HT-29 (cell line): ENCODE measurements around the gene SCYGR3. TPM values are rescaled to one million over a fixed set of nuclear protein-coding genes. Genes with fewer than 3 reads are reported as not detected.
A peak's percentile ranks its signal among the peaks of the same experiment; 100 is the strongest.

ENCODE experiments used
- DNase-seq: peaks from one replicate; pipeline ENCODE4 v3.0.0-alpha.2; 2015; ENCODE audit warnings: low spot score
- total RNA-seq: library from RNA; depleted of rRNA; stranded (reverse); fragments of >200 nt; shearing (Covaris generic); gene quantifications from 2 replicates; pipeline ENCODE4 v1.2.3, GENCODE V29; 2014; rRNA removed

Gene SCYGR3, protein sequence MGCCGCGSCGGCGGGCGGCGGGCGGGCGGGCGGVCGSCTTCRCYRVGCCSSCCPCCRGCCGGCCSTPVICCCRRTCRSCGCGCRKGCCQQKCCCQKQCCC
- total RNA-seq, result not detected in 2 replicates

DNA sequence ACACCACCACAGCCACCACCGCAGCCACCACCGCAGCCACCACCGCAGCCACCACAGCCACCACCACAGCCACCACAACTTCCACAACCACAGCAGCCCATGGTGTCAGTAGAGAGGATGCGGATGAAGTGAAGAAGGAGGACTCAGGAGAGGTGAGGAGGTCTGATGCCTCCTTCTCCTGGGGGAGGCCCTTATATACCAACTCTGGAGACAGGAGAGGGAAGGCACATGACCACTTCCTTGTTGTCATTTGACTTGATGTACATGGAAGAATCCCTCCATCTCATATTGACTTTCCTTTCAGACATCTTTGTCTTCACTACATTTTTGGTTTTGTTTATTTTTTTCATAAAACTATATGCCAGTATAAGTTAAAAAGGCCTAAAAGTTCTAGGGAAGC, at the start of gene SCYGR3:
TSS of gene SCYGR3 (minus strand) at position 101 of the 400 bp plus-strand sequence. CDS start at position 101, 0 bp downstream.
- no peak for DNase-seq

DNA sequence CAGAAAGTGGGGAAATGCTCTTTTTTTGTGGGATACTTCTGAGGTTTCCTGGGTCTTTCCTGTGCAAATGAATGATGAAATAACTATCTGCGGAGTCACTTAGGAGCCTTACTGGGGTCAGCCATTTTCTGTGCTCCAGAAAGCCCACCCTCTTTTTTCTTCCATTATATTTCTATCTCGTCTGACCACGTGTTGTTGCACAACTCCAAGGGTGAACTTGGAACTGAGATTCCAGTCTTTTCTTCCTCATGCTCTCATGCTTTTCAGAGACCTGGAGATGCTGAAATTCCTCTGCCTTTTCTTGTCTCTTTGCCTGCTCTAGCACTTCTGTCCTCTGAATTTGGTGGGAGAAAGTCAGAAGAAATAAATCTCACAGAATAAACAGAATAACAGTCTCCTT, 47.2 kb upstream of the SCYGR3 start:
- DNase-seq, result no peak

DNA sequence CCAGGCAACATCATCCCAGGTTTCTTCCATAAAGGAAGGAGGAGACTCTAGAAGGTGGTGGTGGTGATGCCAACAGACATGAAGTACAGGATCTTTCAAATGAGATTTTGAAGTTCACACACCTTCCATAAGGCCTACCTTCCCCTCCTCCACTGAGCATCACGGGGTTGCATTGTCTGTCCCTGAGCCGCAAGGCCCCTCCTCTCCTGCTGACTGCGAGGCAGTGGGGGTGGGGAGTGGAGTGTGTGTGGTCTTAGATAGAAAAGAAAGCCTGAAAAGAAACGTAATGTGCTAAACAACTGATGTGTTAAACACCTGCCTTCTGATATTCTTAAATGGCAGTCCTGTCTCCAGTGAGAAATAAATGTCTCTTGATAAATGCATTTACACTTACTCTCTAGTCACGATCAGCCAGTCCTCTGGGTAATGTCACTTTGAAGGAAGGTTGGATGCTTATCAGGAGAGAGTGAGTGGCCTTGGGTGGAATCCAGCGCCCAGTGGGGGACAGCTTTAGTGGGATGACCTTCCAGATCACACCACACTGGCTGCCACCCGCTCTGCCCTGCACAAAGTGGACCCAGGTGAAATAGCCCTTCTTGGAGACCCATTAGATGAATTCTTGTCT, 46.5 kb upstream of the SCYGR3 start:
- no peak for DNase-seq

DNA sequence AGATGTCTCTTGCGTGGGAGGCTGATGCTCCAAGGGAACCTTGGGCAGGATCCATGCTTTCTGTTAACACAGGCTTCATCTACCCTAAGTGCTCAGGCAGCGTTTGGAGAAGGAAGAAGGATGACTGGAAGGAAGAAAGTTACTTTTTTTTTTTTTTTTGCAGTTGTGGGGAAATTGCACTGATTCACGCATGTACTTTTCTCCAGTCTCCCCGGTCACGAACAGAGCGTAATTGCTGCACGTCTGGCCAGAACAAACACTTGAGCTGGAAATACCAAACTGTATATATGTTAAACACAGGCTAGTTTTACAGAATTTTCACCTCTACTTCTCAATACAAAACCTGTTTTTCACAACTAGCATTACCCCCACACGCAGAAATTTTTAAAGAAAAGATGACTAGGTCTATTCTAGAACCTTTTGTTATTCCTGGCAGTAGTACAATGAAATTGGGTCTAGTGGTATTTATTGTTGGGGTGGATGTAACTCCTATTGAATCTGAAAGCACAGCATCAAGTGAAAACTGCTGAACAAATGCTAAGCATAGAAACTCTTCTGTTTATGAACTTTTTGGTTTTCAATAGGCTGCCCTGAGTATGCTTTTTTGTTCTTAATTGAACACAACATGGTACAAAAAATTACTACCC, 42.7 kb upstream of the SCYGR3 start:
- no peak for DNase-seq

DNA sequence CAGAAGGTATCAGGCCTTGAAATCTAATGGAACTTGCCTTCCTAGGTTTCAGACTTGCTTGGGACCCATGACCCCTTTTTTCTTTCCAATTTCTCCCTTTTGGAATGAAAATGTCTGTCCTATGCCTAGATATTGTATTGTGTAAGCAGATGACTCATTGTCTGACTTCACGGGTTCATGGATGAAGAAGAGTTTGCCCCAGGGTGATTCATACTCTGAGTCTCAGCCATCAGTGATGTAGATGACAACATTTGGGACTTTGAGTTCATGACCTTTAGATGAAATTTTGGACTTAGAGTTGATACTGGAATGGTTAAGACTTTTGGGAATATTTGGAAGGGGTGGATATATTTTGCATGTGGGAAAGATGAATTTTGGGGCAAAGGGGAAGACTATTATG, 40.8 kb upstream of the SCYGR3 start:
- DNase-seq, result peak; percentile 9

DNA sequence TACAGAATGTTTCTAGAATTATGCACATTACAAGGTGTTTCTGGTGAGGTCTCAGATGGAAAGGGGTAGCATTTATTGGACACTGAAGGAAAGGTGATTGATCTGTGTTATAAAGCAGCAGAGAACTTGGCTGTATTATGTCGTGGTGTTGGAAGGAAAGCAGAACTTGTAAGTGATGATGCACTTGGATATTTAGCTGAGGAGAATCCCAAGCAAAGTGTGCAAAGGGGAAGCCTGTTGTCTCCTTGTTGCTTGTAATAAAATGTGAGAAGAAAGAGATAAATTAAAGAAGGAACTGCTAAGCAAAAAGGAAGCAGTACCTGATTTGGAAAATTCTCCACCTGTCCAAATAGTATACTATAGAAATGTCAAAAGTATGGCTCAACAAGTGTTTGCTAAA, 39.8 kb upstream of the SCYGR3 start:
- no peak for DNase-seq

DNA sequence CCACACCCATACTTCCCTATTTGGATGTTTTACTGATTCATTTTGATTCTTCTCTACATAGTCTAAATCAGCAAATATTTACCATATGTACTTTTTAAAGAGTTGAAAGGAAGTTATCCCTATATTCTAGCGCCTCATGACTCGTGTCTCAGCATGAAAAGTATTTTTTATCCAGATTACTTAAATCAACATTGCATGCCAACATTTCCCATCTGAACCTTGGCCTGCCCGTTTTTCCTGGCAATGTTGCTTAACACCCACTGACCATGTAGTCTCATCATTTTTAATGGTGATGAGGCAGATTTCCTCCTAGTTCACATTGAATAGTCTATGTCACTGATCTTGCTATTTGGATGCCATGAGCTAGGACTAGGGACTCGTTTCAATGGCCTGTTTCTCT, 38.8 kb upstream of the SCYGR3 start:
- DNase-seq, result no peak

DNA sequence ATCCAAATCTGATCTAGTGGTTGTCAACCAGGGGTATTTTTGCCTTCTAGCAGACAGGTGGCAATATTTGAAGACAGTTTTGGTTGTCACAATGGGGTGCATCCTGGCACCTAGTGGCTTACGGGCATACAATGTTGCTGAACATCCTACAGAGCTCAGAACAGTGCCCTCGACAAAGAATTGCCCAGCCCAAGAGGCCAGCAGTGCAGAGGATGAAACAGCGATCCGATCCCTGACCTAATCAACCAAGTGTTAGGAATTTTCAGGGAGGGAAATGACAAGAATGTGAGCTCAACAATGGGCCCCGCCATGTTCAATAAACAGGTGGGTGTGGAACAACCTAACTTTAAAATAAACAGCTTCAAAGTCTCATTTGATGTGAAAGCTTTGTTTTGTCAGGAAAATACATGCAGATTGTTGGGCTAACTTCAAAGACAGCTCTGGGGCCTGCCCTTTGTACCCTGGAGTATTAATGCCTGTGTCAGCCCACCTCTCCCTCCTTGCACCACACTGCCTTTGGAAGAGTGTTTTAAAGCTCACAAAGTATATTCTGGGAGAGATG, 29.4 kb upstream of the SCYGR3 start:
- DNase-seq, result no peak

DNA sequence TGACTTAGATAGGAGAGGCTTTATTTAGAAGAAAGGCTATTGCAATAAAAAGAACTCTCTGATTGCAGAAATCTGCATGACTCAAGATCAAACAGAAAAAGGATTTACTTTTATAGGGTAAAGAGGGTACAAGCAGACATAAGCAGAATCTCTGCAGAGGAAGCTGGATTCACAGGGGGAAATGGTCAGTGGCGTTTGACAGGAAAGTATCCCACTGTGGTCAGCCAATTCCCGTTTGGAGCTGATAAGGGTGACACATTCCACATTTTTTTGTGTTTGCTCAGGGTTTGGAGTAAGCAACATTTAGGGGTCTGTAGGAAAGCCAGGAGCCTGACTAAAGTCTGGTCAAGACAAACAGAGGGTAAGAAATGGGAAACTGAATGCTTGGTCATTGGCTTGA, 28.0 kb upstream of the SCYGR3 start:
- no peak for DNase-seq

DNA sequence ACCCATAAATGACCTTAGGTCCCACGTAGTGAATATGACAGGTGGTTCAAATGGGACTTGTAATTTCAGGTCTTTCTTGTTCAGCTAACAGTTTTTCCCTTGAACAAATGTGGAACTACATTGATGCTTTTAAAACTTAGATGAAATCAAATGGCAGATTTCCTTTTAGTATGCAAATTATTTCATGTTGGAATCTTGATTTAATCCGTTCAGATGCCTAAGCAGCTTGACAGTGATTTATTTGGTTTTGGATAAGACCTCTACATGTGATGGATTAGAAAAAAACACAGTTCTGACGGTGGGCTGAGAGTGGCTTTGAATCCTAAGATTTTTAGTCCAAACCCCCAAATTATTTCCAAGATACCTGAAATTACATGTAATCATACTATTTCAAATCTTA, 19.6 kb upstream of the SCYGR3 start:
- no peak for DNase-seq

DNA sequence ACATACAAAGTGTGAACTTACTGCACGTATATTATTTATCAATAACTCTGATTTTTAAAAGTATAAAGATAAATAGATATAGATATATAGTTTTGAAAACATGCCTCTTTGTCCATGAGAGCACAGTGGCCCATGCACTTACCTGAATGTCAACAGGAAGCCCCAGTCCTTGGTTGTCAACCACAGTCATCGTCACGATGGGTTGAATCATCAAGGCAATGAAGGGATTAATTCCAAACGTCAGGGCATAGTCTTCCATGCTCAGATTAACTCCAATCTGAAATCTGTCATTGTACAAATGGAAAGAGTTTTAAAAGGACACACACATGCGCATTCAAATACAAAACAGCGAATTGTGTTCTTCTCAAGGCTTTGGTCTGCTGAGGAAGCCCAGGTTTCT, 18.2 kb upstream of the SCYGR3 start:
- no peak for DNase-seq

DNA sequence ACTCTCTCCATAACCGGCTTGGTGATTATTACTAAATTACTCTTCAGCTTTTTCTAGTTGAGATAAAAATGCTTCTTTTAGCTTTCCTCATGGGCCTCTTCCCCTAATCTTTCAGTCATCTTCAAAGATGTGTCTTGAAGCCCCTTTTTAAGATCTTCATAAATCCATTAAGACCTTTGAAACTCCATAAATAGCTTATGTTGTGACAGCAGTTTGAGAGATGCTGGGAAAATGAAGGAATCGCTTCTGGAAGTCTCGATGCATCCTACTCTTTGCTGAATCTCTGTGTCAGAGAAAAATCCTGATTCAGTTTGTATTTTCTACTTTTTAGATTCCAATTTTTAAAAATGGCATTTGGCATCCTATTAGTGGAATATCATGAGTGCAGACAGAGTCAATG, 15.7 kb upstream of the SCYGR3 start:
- DNase-seq, result no peak

DNA sequence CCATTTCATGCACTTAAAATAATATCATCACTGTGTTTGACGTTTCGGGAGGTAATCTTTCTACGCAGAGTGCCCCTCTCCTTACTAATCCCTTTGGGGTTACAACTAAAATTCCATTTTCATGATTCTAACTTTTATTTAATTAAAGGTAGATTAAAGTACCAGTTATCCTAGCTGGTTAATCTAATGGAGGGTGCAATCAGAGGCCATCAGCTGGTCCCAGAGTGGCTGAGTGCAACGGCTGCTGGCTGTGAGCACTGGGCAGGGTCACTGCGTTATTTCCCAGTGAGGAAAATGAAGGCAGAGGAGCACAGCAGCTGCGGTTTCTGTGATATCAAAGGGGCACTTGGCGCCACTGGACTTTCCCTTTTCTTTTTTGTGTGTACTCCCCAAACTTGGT, 14.8 kb upstream of the SCYGR3 start:
- DNase-seq, result no peak

DNA sequence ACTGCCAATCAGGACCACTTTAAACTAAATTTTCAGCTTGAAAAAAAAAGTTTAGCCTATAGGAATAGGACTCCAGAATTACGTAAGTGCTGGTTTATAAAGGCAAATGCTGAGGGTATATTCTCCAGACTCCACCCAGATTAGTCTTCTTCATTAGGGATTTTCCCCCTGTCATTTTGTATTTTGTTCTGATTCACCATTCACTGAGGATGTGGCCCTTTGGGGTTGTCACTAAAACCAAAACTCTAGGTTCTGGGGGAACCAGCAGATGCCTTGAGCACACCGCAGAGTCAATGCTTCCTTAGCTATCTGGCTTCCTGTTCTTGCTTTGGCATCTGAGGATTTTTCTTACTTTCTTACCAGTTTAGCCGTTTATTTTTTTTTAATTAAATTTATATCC, 13.1 kb upstream of the SCYGR3 start:
- DNase-seq, result no peak

DNA sequence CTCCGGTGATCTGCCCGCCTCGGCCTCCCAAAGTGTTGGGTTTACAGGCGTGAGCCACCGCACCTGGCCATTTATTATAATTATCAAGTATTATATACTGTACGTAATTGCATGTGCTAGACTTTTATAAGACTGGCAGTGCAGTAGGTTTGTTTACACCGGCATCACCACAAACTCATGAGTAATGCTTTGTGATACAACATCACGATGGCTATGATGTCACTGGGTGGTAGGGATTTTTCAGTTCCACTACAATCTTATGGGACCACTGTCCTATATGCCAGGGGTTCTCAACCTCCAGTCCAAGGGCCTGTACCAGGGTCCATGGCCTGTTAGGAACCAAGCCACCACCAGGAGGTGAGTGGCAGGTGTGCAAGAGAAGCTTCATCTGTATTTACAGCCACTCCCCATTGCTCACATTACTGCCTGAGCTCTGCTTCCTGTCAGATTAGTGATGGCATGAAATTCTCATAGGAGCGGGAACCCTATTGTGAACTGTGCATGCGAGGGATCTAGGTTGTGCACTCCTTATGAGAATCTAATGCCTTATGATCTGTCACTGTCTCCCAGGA, 12.0 kb upstream of the SCYGR3 start:
- no peak for DNase-seq

DNA sequence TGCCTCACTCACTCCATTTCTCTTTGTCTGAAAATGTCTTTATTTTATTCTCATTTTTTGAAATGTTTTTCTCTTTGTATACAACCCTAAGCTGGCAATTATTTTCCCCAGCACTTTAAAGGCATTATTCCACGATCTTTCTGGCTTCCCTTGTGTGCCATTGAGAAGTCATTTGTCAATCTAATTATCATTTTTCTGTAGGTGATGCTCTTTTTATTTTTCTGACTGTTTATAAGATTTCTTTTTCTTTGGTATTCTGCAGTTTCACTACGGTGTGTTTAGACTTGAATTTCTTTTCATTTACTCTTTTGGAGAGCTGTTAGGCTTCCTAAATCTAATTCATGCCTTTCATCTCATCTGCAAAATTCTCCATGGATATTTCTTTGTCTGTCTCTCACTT, 10.8 kb upstream of the SCYGR3 start:
- no peak for DNase-seq

DNA sequence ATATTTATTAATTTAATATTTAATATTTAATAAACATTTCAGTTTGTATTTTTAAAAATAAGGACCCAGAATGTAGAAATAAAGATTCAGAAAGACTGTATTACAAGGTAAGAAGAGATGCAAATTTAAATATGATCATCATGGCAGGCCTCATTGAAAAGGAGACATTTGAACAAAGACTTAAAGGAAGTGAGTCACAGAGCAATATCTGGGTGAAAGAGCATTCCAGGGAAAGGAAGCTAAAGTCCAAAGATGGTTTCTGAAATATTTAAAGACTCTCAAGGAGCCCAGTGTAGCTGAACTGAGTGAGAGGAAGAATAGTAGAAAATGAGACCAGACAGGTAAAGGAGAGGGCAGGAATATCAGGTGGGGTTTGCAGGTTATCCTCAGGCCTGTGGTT, 8.6 kb upstream of the SCYGR3 start:
- peak; percentile 22 for DNase-seq

DNA sequence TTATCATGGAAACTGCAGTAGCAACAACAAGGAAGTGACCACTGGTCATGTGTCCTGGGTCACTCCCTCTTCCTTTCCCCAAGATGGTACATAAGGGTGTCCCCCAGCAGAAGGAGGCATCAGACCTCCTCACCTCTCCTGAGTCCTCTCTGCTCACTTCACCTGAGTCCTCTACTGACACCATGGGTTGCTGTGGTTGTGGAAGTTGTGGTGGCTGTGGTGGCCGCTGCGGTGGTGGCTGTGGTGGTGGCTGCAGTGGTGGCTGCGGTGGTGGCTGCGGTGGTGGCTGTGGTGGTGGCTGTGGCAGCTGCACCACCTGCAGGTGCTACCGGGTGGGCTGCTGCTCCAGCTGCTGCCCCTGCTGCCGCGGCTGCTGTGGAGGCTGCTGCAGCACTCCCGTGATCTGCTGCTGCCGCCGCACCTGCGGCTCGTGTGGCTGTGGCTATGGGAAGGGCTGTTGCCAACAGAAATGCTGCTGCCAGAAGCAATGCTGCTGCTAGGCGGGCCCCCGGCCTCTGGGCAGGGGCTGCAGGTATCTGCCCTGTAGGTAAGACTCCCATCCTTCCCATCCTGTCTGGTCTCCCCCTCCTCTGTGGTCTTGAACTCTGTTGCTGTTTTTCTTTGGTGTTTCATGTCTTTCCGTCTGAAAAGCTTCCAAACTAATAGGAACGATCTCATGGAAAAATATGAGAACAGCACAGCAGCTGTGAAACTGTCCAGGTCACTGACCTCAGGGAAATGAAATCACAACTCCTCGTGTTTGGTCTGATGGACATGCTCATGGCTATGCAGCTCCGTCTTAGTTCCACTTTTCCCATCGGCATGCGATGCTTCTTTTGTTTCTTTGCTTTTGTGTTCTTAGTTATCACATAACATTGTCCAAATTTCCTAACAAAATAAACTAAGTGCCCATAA, 2.9 kb upstream of the SCYGR3 start, which contains the start of gene SCYGR4:
TSS of gene SCYGR4 (plus strand) at position 183 of the 915 bp plus-strand sequence. CDS start at position 183, 0 bp downstream.
- no peak for DNase-seq

DNA sequence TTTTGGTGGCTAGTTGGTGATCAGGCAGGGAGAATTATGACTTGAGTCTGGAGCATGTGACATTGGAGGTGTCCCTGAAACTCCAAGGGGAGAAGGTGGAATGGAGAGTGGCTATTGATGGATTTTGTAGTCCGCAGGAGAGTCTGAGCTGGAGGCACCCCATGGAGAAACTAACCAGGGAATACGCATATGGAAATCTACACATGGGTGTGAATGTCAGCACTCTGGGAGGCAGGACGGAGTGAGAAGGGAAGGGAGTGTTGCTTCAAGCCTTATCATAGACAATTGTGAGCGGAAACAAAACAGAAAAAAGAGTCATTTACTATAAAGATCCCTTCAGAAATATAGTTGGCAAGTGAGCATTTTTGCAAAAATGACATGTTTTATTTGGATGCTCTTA, 2.0 kb upstream of the SCYGR3 start:
- DNase-seq, result no peak

DNA sequence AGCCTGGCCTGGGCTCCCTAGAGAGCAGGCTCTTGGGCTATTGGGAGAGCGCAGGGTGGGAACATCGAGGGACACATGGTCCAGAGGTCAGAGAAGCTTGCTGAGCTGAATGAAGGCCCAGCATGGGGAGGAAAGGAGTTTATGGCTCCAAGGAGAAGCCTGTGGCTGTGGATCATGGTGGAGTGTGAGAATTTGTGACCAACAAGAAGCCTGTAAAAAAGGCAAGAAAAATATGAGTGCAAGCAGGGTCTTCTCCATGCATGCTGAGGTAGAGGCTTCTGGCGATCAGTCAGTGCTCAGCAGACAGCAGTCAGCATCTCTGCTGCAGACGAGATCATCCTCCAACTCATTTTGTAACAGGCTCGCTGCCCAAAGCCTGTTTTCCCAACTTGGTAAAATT, 1.3 kb upstream of the SCYGR3 start:
- no peak for DNase-seq

DNA sequence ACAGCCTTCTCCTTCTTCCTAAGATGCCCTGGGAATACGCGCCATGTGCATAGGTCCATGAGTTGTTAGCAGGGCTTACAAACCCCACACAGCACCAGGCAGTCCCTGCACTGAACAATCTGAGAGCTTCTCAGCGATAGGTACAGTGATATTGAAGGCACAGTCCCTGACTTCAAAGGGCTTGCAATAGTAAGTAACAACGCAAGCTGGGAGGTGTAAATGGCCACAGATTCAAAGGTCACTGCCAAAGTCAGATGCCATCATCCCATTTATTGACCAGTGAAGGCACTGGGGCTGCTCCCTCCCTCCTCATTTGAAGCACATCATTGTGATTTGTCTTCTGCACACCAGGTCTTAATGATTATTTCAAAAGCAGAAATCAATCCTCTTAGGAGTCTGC, 541 bp upstream of the SCYGR3 start:
- DNase-seq, result no peak

DNA sequence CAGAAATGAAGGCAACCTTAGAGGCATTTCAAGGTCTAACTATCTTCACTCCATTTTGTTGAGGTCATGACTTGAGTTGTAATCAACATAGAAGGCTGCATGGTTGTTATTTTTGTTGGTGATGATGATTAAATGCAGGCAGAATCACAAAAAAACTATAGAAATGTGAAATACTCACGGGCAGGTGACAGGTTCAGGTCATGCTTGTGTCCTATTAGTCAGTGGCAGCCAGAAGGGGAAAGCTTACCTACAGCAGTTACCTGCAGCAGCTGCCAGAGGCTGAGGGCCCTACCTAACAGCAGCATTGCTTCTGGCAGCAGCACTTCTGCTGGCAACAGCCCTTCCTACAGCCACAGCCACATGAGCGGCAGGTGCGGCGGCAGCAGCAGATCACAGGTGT, 394 bp downstream of the SCYGR3 start:
- DNase-seq, result no peak
